Dedifferentiated amniotic fluid mesenchymal stem cell (primary cell): ENCODE data around the gene SCAMP1.

ENCODE experiments used
- DNase-seq: peaks from one replicate; pipeline ENCODE4 v3.0.0-alpha.2; 2016; ENCODE audit errors: extremely low spot score

Gene SCAMP1

GRCh38 chr5:78495800-78496199, 135.4 kb downstream of the SCAMP1 start:
- no peak for DNase-seq

GRCh38 chr5:78496373-78496772, 136.0 kb downstream of the SCAMP1 start:
- DNase-seq: peak; percentile 24

- DNase-seq: no peak
Observed at GRCh38 chr5:78497573-78498533, 137.4 kb downstream of the SCAMP1 start.

GRCh38 chr5:78499485-78499884, 139.1 kb downstream of the SCAMP1 start:
- no peak for DNase-seq

GRCh38 chr5:78500028-78500427, 139.6 kb downstream of the SCAMP1 start:
- DNase-seq: no peak

GRCh38 chr5:78500871-78501270, 140.5 kb downstream of the SCAMP1 start:
- no peak for DNase-seq

- DNase-seq: no peak
Observed at GRCh38 chr5:78501411-78502352, 141.3 kb downstream of the SCAMP1 start.

GRCh38 chr5:78503958-78504653, 143.7 kb downstream of the SCAMP1 start:
- DNase-seq: no peak

- peak; percentile 99 for DNase-seq
Observed at GRCh38 chr5:78504704-78505677, 144.6 kb downstream of the SCAMP1 start.

GRCh38 chr5:78505860-78506259, 145.4 kb downstream of the SCAMP1 start:
- no peak for DNase-seq

- peak; percentile 44 for DNase-seq
Observed at GRCh38 chr5:78506261-78507024, 146.0 kb downstream of the SCAMP1 start.

GRCh38 chr5:78507531-78507930, 147.1 kb downstream of the SCAMP1 start:
- no peak for DNase-seq

- DNase-seq: no peak
Observed at GRCh38 chr5:78508186-78508765, 147.9 kb downstream of the SCAMP1 start.

- DNase-seq: no peak
Observed at GRCh38 chr5:78509145-78509865, 148.9 kb downstream of the SCAMP1 start.

- DNase-seq: no peak
Observed at GRCh38 chr5:78509884-78510769, 149.7 kb downstream of the SCAMP1 start.

- DNase-seq: no peak
Observed at GRCh38 chr5:78511121-78511906, 150.9 kb downstream of the SCAMP1 start.

- DNase-seq: no peak
Observed at GRCh38 chr5:78512435-78512834, 152.0 kb downstream of the SCAMP1 start.
